GM12891 (cell line): Measurements from ENCODE around the gene ERGIC1.

Experiments
- PAX5 ChIP-seq: IDR thresholded peaks from 2 replicates; pipeline ENCODE4 v1.6.1; 2011; ENCODE audit warnings: low read length, moderate library complexity, mild to moderate bottlenecking; ENCODE audit not compliant: insufficient read depth, severe bottlenecking
- POLR2A ChIP-seq: IDR thresholded peaks from 2 replicates; pipeline ENCODE4 v1.6.1; 2011; ENCODE audit warnings: low read depth, low read length, control low read depth
- POLR2AphosphoS5 ChIP-seq: IDR thresholded peaks from 2 replicates; pipeline ENCODE4 v1.6.1; 2011; ENCODE audit warnings: low read depth, low read length, control low read depth
- POU2F2 ChIP-seq: IDR thresholded peaks from 2 replicates; pipeline ENCODE4 v1.6.1; 2011; ENCODE audit warnings: low read depth, mild to moderate bottlenecking, control low read depth, low read length, moderate library complexity
- SPI1 ChIP-seq: IDR thresholded peaks from 2 replicates; pipeline ENCODE4 v1.6.1; 2011; ENCODE audit warnings: low read depth, low read length, control low read depth
- TAF1 ChIP-seq: IDR thresholded peaks from 2 replicates; pipeline ENCODE4 v1.6.1; 2011; ENCODE audit warnings: low read depth, low read length, control low read depth

GRCh38 chr5:172864747-172865146, 30.7 kb downstream of the ERGIC1 start:
- TF ChIP-seq POLR2A (no peak), POLR2AphosphoS5 (no peak), TAF1 (no peak), SPI1 (no peak), PAX5 (no peak), POU2F2 (no peak)
